ENCODE data around the gene ZDHHC14.
A peak's percentile ranks its signal among the peaks of the same experiment; 100 is the strongest.
"Not testable (repeated sequence)": the region's sequence is repeated elsewhere in the genome, so short reads cannot be mapped to it uniquely, and the experiment has no call there.

Gene ZDHHC14

DNA sequence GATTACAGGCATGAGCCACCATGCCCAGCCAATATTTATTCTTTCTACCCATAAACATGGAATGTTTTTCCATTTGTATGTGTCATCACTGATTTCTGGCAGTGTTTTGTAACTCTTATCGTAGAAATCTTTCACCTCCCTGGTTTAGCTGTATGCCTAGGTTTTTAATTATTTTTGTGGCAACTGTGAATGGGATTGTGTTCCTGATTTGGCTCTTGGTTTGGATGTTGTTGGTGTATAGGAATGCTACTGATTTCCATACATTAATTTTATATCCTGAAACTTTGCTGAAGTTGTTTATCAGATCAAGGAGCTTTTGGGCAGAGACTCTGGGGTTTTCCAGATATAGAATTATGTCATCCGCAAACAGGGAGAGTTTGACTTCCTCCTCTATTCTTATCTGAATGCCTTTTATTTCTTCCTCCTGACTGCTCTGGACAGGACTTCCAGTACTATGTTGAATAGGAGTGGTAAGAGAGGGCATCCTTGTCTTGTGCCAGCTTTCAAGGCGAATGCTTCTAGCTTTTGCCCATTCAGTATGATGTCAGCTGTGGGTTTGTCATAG is 198.6 kb downstream of the ZDHHC14 start:
- DNase-seq = no peak

GRCh38 chr6:157584036-157584435 is 203.0 kb downstream of the ZDHHC14 start:
- DNase-seq = no peak

- DNase-seq = no peak
Measured at GRCh38 chr6:157585274-157586087, 204.5 kb downstream of the ZDHHC14 start.

GRCh38 chr6:157586088-157586414 is 205.1 kb downstream of the ZDHHC14 start:
- DNase-seq = no peak

DNA sequence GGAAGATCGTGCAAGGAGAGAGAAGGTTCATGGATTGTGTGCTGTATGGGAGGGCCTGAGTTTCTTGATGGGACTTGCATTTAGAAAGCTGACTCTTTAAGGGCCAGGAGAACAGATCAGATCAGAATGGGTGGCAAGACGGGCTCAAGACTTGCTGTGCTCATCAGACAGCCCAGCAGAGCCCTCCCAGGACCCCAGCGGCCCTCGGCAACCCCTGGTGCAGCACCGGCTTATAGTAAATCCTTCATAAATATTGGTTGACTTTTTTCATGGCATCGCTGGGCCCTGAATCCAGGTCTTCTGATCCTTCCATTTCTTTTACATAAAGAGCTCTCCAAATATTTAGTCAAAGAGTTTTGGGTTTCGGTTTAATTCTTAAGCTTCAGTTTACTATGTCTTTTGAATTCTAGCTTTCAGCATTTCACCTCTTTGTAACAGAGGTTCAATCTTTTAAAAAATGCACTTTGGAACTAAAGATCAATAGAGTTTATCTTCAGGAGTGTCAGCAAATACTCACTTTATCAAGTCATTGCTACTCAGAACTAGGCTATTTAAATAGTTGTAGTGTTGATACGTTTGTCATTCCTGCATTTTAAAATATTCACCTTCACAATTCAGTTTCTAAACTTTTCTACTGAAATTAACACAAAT is 205.6 kb downstream of the ZDHHC14 start:
- no peak for DNase-seq

DNA sequence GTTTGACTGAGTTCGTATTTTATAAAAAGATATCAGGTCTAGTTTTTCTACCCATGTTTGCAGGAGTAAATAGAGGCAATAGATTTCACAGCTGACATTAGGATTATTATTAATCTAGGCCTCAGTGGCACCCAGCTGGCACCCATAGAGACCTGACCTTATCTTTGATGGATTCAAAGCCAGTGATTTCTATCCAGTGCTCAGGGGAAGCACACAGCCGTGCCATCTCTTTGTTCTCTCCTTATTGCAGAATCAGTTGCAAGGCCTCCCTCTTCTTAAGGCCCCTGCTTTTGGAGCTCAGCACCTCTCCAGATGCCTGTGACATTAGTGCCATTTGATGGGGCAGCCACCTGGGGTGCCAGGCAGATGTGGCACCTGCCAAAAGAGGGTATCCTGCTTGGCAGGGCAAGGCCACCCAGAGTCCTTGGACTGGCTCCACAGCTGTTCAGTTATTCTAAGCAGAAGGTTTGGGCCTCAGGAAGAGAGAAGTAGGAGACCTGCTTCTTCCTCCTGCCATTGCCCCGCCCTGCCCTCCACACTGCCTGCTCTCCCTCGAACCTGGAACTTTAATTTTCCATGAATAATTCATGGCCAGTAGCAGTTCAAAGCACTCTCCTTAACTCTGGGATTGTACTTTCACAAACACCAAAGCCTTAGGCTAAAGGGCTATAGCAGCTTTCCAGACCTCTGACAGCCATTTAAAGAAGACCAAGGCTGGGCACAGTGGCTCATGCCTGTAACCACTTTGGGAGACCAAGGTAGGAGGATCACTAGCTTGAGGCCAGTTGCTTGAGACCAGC is 206.3 kb downstream of the ZDHHC14 start:
- no peak for DNase-seq

DNA sequence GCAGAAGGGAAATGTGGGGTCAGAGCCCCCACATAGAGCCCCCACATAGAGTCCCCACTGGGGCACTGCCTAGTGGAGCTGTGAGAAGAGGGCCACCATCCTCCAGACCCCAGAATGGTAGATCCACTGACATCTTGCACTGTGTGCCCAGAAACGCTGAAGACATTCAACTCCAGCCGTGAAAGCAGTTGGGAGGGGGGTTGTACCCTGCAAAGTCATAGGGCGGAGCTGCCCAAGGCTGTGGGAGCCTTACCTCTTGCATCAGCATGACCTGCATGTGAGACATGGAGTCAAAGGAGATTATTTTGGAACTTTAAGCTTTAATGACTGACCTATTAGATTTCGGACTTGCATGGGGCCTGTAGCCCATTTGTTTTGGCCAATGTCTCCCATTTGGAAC is 209.7 kb downstream of the ZDHHC14 start:
- DNase-seq = not testable (repeated sequence)

DNA sequence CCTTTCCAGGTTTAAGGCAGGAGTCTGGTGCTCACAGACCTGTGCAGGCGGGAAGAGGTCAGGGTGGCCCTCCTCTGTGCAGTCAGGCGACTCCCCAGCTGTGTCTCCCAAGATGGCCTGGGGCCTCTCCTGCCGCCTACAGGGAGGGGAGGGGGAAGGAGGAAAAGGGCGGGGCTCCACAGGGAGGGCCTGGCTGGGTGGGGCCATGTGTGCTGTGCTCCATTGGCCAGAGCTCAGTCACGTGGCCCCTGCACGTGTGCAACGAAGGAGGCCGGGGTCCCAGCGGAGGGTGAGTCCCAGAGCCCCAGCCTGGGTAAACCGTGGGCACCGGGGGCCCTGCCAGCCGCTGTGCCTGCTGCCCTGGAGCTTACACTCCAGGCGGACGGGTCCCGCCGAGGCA is 211.6 kb downstream of the ZDHHC14 start:
- no peak for DNase-seq

DNA sequence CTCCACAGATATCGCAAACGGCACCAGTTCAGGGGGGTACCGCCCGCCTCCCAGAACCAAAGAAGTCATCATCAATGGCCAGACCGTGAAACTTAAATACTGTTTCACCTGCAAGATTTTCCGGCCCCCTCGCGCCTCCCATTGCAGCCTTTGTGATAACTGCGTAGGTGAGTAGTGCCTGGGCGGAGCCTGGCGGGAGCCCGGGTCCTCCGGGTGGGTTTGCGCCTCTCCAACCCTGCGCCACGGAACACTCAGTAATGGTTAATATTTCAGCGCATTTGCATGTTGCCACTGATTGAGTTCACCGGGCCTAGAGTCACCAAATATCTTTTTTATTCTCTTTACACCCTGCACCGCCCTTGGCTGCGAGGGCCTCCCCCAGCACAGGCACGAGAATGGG is 212.0 kb downstream of the ZDHHC14 start:
- DNase-seq = no peak

DNA sequence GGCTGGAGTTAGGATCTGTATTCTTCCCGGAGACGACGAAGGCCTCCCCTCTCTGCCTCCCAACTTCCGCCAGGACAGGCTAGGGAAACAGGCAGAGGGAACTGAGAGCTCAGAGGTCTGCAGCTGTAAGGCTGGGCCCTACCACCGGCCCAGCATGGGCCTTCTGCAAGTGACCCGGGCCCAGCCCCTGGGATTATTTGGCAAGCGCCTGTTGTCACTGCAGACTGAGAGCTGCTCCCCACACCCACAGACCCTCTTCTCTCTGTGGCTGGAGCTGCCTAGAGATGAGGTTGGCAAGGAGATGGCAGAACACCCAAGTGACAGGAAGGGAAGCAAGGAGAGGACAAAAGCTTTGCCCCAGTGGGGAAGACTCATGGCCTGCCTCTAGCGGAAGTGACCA is 212.6 kb downstream of the ZDHHC14 start:
- no peak for DNase-seq

DNA sequence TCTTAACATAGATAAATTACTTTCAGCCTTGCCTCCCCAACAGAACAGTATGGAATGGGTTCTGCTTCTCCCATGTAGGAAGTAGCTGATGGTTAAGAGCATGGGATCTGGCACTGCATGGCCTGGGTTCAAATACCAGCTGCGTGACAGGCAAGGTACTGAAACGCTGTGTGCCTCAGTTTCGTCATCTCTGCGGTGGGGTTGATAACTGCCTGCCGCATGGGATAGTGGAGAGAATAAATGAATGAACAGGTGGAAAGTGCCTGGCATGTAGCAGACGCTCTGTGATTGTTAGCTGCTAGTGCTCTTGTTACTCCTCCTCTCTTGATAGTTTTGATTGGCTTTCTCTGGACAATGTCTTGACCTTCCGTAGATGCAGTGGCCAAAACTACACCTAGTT is 213.3 kb downstream of the ZDHHC14 start:
- no peak for DNase-seq

DNA sequence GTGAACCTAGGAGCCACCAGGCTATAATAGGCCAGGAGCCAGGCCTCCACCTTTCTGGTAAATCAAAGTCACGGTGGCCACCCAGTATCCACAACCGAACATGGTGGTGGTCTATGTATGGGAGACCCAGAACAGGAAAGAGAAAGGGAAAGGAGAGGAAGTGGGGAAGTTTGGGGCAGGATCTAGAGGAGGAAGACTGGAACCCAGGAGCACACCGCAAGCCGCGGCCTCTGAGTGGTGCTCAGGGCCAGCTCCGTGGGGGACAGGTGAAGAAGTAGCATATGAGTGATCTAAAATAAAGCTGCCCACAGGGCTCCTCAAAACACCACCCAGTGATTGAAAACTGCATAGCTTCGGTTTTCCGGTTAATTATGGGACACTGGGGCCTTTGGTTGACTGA is 214.8 kb downstream of the ZDHHC14 start:
- no peak for DNase-seq

- DNase-seq = no peak
Measured at GRCh38 chr6:157596461-157596860, 215.5 kb downstream of the ZDHHC14 start.

DNA sequence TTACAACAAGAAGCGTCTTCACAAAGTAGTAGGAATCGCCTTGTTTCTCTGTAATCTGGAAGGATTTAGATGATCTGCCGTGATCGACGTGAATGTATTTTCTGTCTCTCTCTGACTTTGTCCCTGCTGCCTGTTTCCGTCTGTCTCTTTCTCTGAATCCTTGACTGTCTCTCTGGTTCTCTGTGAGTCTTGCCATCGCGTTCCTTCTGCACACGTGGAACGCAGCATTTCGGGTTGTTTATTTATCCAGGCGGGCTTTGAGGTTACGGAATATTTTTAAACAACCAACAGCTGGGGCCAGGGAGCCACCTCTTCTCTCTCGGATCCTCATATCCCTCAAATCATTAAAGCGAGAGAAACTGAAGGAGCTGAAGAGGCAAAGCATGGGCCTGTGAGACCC is 215.9 kb downstream of the ZDHHC14 start:
- no peak for DNase-seq

GRCh38 chr6:157597461-157598312 is 216.7 kb downstream of the ZDHHC14 start:
- peak; percentile 54 for DNase-seq

DNA sequence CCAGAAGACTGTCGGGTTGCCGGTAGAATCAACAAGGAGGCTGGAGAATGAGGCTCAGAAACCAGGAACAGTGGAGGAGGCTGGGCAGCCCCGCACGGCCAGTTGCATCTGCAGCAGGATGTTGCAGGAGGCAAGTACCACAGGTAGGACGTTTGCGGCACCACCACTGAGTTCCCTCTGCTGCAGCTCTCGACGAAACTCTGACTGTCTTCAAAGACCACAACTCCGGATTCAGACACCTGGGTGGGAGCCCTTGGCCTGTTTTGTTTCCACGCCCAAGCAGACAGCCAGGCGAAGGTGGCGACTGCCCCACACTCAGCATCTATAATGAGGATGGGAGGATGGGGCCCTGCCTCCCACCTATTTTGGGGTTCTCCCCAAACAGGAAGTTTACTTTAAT is 218.2 kb downstream of the ZDHHC14 start:
- no peak for DNase-seq

DNA sequence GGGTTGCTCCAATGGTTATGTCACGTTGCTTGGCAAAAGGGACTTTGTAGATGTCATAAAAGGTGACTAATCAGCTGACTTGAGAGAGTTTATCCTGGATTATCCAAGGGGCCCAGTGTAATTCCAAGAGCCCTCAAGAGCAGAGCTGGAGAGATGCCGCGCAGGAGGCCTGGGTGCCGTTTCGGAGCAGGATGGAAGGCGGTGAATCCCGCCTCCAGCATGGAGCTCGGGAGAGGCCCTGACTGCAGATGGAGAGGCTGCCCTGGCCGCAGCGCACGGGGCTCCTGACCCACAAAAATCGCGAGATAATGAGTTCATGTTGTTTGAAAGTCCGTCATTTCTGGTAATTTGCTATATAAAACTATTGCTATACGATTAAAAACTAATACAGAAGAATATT is 219.8 kb downstream of the ZDHHC14 start:
- DNase-seq = no peak

DNA sequence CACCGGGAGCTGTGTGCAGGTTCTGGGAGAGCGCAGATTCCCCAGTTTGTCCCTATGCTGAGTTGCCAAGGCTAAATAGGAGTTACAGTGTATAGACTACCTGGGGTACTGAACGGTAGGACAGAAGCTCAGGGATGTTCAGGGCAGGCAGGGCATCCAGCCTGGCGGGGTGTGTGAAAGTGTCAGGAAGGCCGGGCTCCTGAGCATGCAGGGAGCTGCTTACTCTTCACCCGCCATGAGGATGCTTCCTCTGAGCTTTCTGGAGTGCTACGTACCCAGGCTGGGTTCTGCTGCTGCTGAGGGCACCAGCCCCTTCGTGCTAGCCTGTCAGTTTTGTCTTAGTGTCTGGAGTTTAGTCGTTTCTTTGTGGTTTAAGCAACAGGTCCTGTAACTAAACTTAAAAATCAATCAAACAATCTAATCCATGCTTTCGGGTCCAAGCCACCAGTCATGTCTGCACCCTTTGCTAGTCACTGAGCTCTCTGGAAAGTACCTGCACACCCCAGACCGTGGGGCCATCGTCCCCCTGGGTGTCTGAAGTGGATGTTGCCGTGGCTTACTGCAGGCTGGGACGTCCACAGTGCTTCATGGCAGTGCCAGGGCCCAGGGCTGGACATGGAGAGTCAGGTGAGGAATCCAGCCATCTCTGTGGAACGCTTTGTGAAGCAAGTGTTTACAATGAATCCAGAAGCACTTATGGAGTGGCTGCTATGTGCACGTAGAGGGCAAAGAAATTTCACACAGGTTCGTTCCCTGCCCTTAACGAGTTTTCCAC is 221.7 kb downstream of the ZDHHC14 start:
- no peak for DNase-seq

GRCh38 chr6:157603314-157603940 is 222.4 kb downstream of the ZDHHC14 start:
- no peak for DNase-seq

DNA sequence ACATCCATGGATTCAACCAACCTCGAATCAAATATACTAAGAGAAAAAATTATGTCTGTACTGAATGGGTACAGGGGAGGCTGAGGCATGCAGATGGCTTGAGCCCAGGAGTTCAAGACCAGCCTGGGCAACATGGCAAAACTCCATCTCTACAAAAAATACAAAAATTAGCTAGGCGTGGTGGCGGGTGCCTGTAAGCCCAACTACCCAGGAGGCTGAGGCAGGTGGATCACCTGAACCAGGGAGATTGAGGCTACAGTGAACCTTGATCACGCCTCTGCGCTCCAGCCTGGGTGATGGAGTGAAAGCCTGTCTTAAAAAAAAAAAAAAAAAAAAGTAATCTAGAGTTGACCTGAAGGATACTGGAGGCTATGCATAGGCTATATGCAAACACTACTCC is 223.0 kb downstream of the ZDHHC14 start:
- no peak for DNase-seq

GRCh38 chr6:157604816-157605215 is 223.8 kb downstream of the ZDHHC14 start:
- DNase-seq = no peak
